H9 (cell line): ENCODE data around the gene TTLL13. TPM values are rescaled to one million over a fixed set of nuclear protein-coding genes. Genes with fewer than 3 reads are reported as not detected.
A peak's percentile ranks its signal among the peaks of the same experiment; 100 is the strongest.

Source experiments
- DNase-seq: peaks from one replicate; pipeline ENCODE4 v3.0.0-alpha.2; 2017
- H2AFZ ChIP-seq: one replicate; pipeline ENCODE4 v1.6.1; 2013; ENCODE audit warnings: mild to moderate bottlenecking, low read length, control low read depth, moderate library complexity
- H2AK5ac ChIP-seq: 2 replicates; pipeline ENCODE4 v1.6.1; 2013; ENCODE audit warnings: low read length, control low read depth, mixed read lengths; ENCODE audit not compliant: insufficient read length
- H2BK120ac ChIP-seq: one replicate; pipeline ENCODE4 v1.6.1; 2013; ENCODE audit warnings: low read depth, mild to moderate bottlenecking, low read length, control low read depth, inconsistent platforms; ENCODE audit not compliant: poor library complexity, severe bottlenecking
- H2BK12ac ChIP-seq: 2 replicates; pipeline ENCODE4 v1.6.1; 2013; ENCODE audit warnings: low read length, control low read depth, mixed read lengths, low read depth; ENCODE audit not compliant: insufficient read length
- H2BK15ac ChIP-seq: 2 replicates; pipeline ENCODE4 v1.6.1; 2013; ENCODE audit warnings: low read depth, low read length, control low read depth
- H2BK20ac ChIP-seq: one replicate; pipeline ENCODE4 v1.6.1; 2013; ENCODE audit warnings: low read depth, mild to moderate bottlenecking, low read length, control low read depth, inconsistent platforms; ENCODE audit not compliant: poor library complexity, severe bottlenecking
- H2BK5ac ChIP-seq: 2 replicates; pipeline ENCODE4 v1.6.1; 2013; ENCODE audit warnings: low read length, control low read depth, mixed read lengths; ENCODE audit not compliant: insufficient read length
- H3K14ac ChIP-seq: 2 replicates; pipeline ENCODE4 v1.6.1; 2013; ENCODE audit warnings: low read length, control low read depth; ENCODE audit not compliant: insufficient read depth
- H3K18ac ChIP-seq: 2 replicates; pipeline ENCODE4 v1.6.1; 2013; ENCODE audit warnings: low read depth, mild to moderate bottlenecking, mixed read lengths, low read length, control low read depth; ENCODE audit not compliant: insufficient read length
- H3K23ac ChIP-seq: 2 replicates; pipeline ENCODE4 v1.6.1; 2013; ENCODE audit warnings: low read length, control low read depth, mixed read lengths, low read depth; ENCODE audit not compliant: insufficient read length
- H3K23me2 ChIP-seq: 2 replicates; pipeline ENCODE4 v1.6.1; 2013; ENCODE audit warnings: low read depth, mild to moderate bottlenecking, mixed read lengths, low read length, control low read depth; ENCODE audit not compliant: insufficient read length, poor library complexity, severe bottlenecking
- H3K27ac ChIP-seq: 2 replicates; pipeline ENCODE4 v1.5.1; 2013; ENCODE audit warnings: low read length, control low read depth, mixed read lengths, low read depth; ENCODE audit not compliant: insufficient read length
- H3K27me3 ChIP-seq: 2 replicates; pipeline ENCODE4 v1.6.1; 2013; ENCODE audit warnings: low read length, control low read depth, inconsistent platforms; ENCODE audit not compliant: insufficient read depth
- H3K4ac ChIP-seq: 2 replicates; pipeline ENCODE4 v1.6.1; 2013; ENCODE audit warnings: low read depth, mild to moderate bottlenecking, control low read depth, inconsistent platforms, low read length, moderate library complexity
- H3K4me1 ChIP-seq: 2 replicates; pipeline ENCODE4 v1.6.1; 2013; ENCODE audit warnings: low read length, control low read depth, inconsistent platforms; ENCODE audit not compliant: insufficient read depth
- H3K4me2 ChIP-seq: 2 replicates; pipeline ENCODE4 v1.6.1; 2013; ENCODE audit warnings: low read length, control low read depth, mixed read lengths; ENCODE audit not compliant: insufficient read length, insufficient read depth
- H3K56ac ChIP-seq: 2 replicates; pipeline ENCODE4 v1.6.1; 2013; ENCODE audit warnings: low read depth, mild to moderate bottlenecking, mixed read lengths, low read length, control low read depth; ENCODE audit not compliant: insufficient read length
- H3K79me1 ChIP-seq: 2 replicates; pipeline ENCODE4 v1.6.1; 2013; ENCODE audit warnings: low read depth, mild to moderate bottlenecking, moderate library complexity, low read length, control low read depth, inconsistent platforms; ENCODE audit not compliant: insufficient read depth, poor library complexity, severe bottlenecking
- H3K79me2 ChIP-seq: 2 replicates; pipeline ENCODE4 v1.6.1; 2013; ENCODE audit warnings: low read length, control low read depth, inconsistent platforms; ENCODE audit not compliant: insufficient read depth
- H3K9ac ChIP-seq: 2 replicates; pipeline ENCODE4 v1.6.1; 2013; ENCODE audit warnings: low read length, control low read depth, mixed read lengths; ENCODE audit not compliant: insufficient read length; ENCODE audit errors: extremely low read depth
- H3K9me3 ChIP-seq: one replicate; pipeline ENCODE4 v1.6.1; 2013; ENCODE audit warnings: low read depth, low read length, inconsistent platforms; ENCODE audit not compliant: control insufficient read depth
- H3T11ph ChIP-seq: one replicate; pipeline ENCODE4 v1.6.1; 2013; ENCODE audit warnings: mild to moderate bottlenecking, low read length, control low read depth, inconsistent platforms
- H4K20me1 ChIP-seq: one replicate; pipeline ENCODE4 v1.6.1; 2013; ENCODE audit not compliant: control insufficient read depth, insufficient read length, insufficient read depth
- H4K5ac ChIP-seq: 2 replicates; pipeline ENCODE4 v1.6.1; 2013; ENCODE audit warnings: low read depth, mild to moderate bottlenecking, mixed read lengths, low read length, control low read depth; ENCODE audit not compliant: insufficient read length
- H4K8ac ChIP-seq: replicated peaks from 2 replicates; pipeline ENCODE4 v1.6.1; 2013; ENCODE audit warnings: low read length, control low read depth, mixed read lengths, low read depth; ENCODE audit not compliant: insufficient read length
- H4K91ac ChIP-seq: 2 replicates; pipeline ENCODE4 v1.6.1; 2013; ENCODE audit warnings: low read depth, mild to moderate bottlenecking, moderate library complexity, mixed read lengths, low read length, control low read depth; ENCODE audit not compliant: insufficient read length
- H3K27ac Mint-ChIP-seq, 3 experiments: 2 replicates in 2 of 3; 3 replicates in 1 of 3; pipeline ENCODE4 v1.8.0; 2020 to 2021; ENCODE audit warnings: mixed read lengths in 3 of 3, mild to moderate bottlenecking in 1 of 3, moderate library complexity in 1 of 3
- H3K27me3 Mint-ChIP-seq: 2 replicates; pipeline ENCODE4 v1.8.0; 2021; ENCODE audit warnings: low read depth, mild to moderate bottlenecking, moderate library complexity, mixed read lengths
- H3K36me3 Mint-ChIP-seq, 3 experiments: 2 replicates in 2 of 3; 3 replicates in 1 of 3; pipeline ENCODE4 v1.8.0; 2020 to 2021; ENCODE audit warnings: low read depth in 3 of 3, mixed read lengths in 3 of 3; ENCODE audit not compliant: insufficient read depth in 1 of 3
- H3K4me1 Mint-ChIP-seq, 2 experiments: 2 replicates each; pipeline ENCODE4 v1.8.0; 2020; ENCODE audit warnings: mixed read lengths in 2 of 2
- H3K4me3 Mint-ChIP-seq, 2 experiments: 2 replicates in 1 of 2; 3 replicates in 1 of 2; pipeline ENCODE4 v1.8.0; 2020 to 2021; ENCODE audit warnings: mild to moderate bottlenecking in 2 of 2, mixed read lengths in 2 of 2, moderate library complexity in 1 of 2
- H3K9me3 Mint-ChIP-seq, 2 experiments: 2 replicates in 1 of 2; 3 replicates in 1 of 2; pipeline ENCODE4 v1.8.0; 2020; ENCODE audit warnings: mild to moderate bottlenecking in 2 of 2, mixed read lengths in 2 of 2, moderate library complexity in 1 of 2
- CTCF ChIP-seq: fragments of 200-600 bp; sonication (generic); conservative IDR thresholded peaks from 3 replicates; pipeline ENCODE4 v1.8.0; 2021; ENCODE audit warnings: antibody characterized with exemption, mild to moderate bottlenecking
- WGBS: extraction: QIAGEN DNeasy Blood & Tissue Kit; methylation state at CpG from one replicate; pipeline ENCODE4 v1.1.7; 2013; ENCODE audit warnings: missing lambda C conversion rate, low lambda C conversion rate, mixed read lengths; ENCODE audit not compliant: insufficient read length; ENCODE audit errors: extremely low coverage; 5-methylcytosine and 5-hydroxymethylcytosine counted together
- total RNA-seq: library from RNA; stranded (reverse); gene quantifications from 2 replicates; pipeline ENCODE4 v1.2.1, GENCODE V29; 2021

Gene TTLL13
- total RNA-seq, 1 experiment from 2014 or later, result not detected

GRCh38 chr15:90213122-90213817, 36.1 kb upstream of the TTLL13 start:
- Histone ChIP-seq H4K91ac (no peak overlapping the region), H2BK20ac (no peak overlapping the region), H4K5ac (no peak overlapping the region), H3K9ac (no peak overlapping the region), H4K8ac (no peak overlapping the region), H3K27me3 (no peaks in the 10 kb centered on the region), H2BK5ac (no peak overlapping the region), H3K18ac (no peak overlapping the region), H3K23ac (no peak overlapping the region), H3K4me1 (no peaks in the 10 kb centered on the region), H2BK120ac (no peak overlapping the region), H3K23me2 (peaks cover 4% of the 10 kb centered on the region), H3K4me2 (no peak overlapping the region), H3K27ac (no peak overlapping the region), H2AFZ (no peak overlapping the region), H3K4ac (no peak overlapping the region), H3T11ph (no peak overlapping the region), H3K14ac (no peak overlapping the region), H3K9me3 (no peaks in the 10 kb centered on the region), H2AK5ac (no peak overlapping the region), H3K56ac (no peak overlapping the region), H2BK12ac (no peak overlapping the region), H3K79me1 (no peaks in the 10 kb centered on the region), H2BK15ac (no peak overlapping the region), H3K79me2 (no peaks in the 10 kb centered on the region; the same call in 1 of the 2 replicates), H4K20me1 (no peaks in the 10 kb centered on the region)
- Mint-ChIP-seq H3K4me3 (no peak overlapping the region), H3K9me3 (no peaks in the 10 kb centered on the region), H3K27me3 (no peaks in the 10 kb centered on the region), H3K36me3 (peaks cover 6 to 19% (median 13%) of the 10 kb centered on the region in 3 experiments; a peak in 5 of 7 replicates), H3K27ac (peak overlapping the region in 2 of 3 experiments; percentile 38 to 88; a peak in 3 of 7 replicates), H3K4me1 (peaks cover 8 to 9% of the 10 kb centered on the region in 2 experiments)
- no CpG with 5 or more reads among the region's 12 CpGs for WGBS
- no peak for TF ChIP-seq CTCF
- no peak for DNase-seq
